ENCODE data around the gene CLN3. TPM values are rescaled to one million over a fixed set of nuclear protein-coding genes. Genes with fewer than 3 reads are reported as not detected.
A peak's percentile ranks its signal among the peaks of the same experiment; 100 is the strongest.

CLN3 gene
- total and polyA plus RNA-seq, 2 of the 13 experiments (the other 11 are each of a cell fraction or from before 2014, with no cell fraction given): 23.4 to 46.8 TPM

GRCh38 chr16:28505489-28506137 lies 13.7 kb upstream of the CLN3 start (continued):
- no peak for TF ChIP-seq ETS1 (CRISPR knock-in tag; IDR thresholded peaks at IDR 0.05)
- no peak for TF ChIP-seq ZNF207 (IDR thresholded peaks at IDR 0.05; ENCODE audit: borderline replicate concordance)
- TF ChIP-seq MBNL3 (CRISPR knock-in tag; conservative IDR thresholded peaks at IDR 0.05): no peak
- TF ChIP-seq SRF (IDR thresholded peaks at IDR 0.05; ENCODE audit: low read depth, low read length): no peak
- TF ChIP-seq BRD4 (CRISPR knock-in tag; IDR thresholded peaks at IDR 0.05): no peak
- no peak for TF ChIP-seq ZNF234 (CRISPR knock-in tag; conservative IDR thresholded peaks at IDR 0.05)
- TF ChIP-seq CBFB (CRISPR knock-in tag; IDR thresholded peaks at IDR 0.05): no peak
- TF ChIP-seq IRX3 (CRISPR knock-in tag; IDR thresholded peaks at IDR 0.05; ENCODE audit: borderline replicate concordance, low read depth): no peak
- TF ChIP-seq ZNF138 (CRISPR knock-in tag; IDR thresholded peaks at IDR 0.05; ENCODE audit: low read depth): no peak
- TF ChIP-seq NONO (IDR thresholded peaks at IDR 0.05): no peak
- TF ChIP-seq NONO (CRISPR knock-in tag; conservative IDR thresholded peaks at IDR 0.05): no peak
- TF ChIP-seq CSRNP1 (CRISPR knock-in tag; IDR thresholded peaks at IDR 0.05): no peak
- no peak for TF ChIP-seq SMAD9 (CRISPR knock-in tag; IDR thresholded peaks at IDR 0.05)
- no peak for TF ChIP-seq MTERF4 (CRISPR knock-in tag; IDR thresholded peaks at IDR 0.05)
- TF ChIP-seq SETDB1 (CRISPR knock-in tag; IDR thresholded peaks at IDR 0.05; ENCODE audit: borderline replicate concordance): no peak
- TF ChIP-seq HNRNPL (IDR thresholded peaks at IDR 0.05; ENCODE audit: low read depth, low read length): no peak
- TF ChIP-seq ZSCAN5A (CRISPR knock-in tag; IDR thresholded peaks at IDR 0.05; ENCODE audit: borderline replicate concordance): no peak
- peak; percentile 78; the same call in 1 of the 2 replicates for TF ChIP-seq ZSCAN29 (CRISPR knock-in tag; conservative IDR thresholded peaks at IDR 0.05)
- peak; percentile 74; the same call in 1 of the 2 replicates for TF ChIP-seq HNF4G (IDR thresholded peaks at IDR 0.05; ENCODE audit: borderline replicate concordance, low read depth, low read length)
- TF ChIP-seq HNF4G (CRISPR knock-in tag; IDR thresholded peaks at IDR 0.05; ENCODE audit: borderline replicate concordance, low read depth): peak; percentile 90
- TF ChIP-seq RNF2 (conservative IDR thresholded peaks at IDR 0.05; ENCODE audit: low read depth): no peak
- TF ChIP-seq NR3C1 (CRISPR knock-in tag; IDR thresholded peaks at IDR 0.05): no peak
- no peak for TF ChIP-seq CREBL2 (CRISPR knock-in tag; IDR thresholded peaks at IDR 0.05; ENCODE audit: borderline replicate concordance)
- TF ChIP-seq ZNF20 (CRISPR knock-in tag; IDR thresholded peaks at IDR 0.05): no peak
- no peak for TF ChIP-seq ZNF513 (CRISPR knock-in tag; conservative IDR thresholded peaks at IDR 0.05)

Data from HepG2 (cell line).